Omental fat pad (tissue), 4 donors: Measurements from ENCODE around the gene NRCAM. TPM values are rescaled to one million over a fixed set of nuclear protein-coding genes. Genes with fewer than 3 reads are reported as not detected.

ENCODE experiments used
- ATAC-seq: fragments of 150-250 bp; one replicate; pipeline ENCODE4 v1.9.1; 2016; ENCODE audit warnings: mild to moderate bottlenecking, moderate library complexity; ENCODE audit not compliant: low FRiP score
- DNase-seq: peaks from one replicate; pipeline ENCODE4 v3.0.0-alpha.2; 2019; ENCODE audit warnings: low spot score
- total RNA-seq, 4 donors: library from RNA; depleted of rRNA; stranded (reverse); fragments of >200 nt; gene quantifications; one replicate each; pipeline ENCODE4 v1.1.0, GENCODE V29; 2016
- TF ChIP-seq, protein P1 (sequence below), 3 donors: fragments of 450-650 bp; IDR thresholded peaks; one replicate each; pipeline ENCODE4 v1.5.1; 2016 to 2017; ENCODE audit warnings: antibody characterized with exemption in 3 of 3, mild to moderate bottlenecking in 3 of 3, moderate library complexity in 2 of 3

The NRCAM gene
- total RNA-seq, 4 donors from 2014 or later, result 1.9 to 6.5 (median 4.6) TPM

DNA sequence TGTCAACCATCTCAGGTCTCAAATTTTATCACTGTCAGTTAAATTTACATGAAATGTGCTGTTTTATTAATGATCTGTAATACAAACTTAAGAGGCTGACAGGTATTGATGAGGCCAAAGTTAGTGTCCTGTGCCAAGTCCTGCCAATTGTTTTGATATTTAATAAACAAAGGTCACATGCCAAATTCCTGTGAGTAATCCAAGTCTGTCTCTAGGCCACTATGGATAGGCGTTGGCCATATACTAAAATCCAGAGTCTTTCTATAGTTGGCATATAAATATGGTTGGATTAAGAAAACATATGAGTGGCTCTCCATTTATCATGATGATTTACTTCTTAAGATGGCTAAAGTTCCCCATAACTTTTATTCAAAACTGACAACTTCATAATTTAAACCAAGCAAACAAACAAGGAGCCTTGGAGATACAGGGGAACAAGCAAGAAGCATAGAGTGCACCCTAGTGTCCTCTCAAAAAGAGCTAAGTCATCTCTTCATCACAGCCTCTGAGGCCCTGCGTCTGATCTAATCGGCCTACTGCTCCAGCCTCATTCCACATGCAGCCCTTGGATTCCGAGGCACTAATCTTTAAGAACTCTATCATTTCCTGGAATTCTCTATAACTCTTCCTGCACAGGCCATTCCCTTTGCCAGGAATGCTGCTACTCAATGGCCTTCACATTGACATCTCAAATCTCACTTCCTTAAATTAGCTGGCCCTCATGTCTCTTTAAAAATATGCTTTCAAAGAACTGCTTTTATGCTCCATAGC, 32.7 kb upstream of the NRCAM start:
- ATAC-seq (no peak), DNase-seq (no peak)
- TF ChIP-seq, protein P1, sequence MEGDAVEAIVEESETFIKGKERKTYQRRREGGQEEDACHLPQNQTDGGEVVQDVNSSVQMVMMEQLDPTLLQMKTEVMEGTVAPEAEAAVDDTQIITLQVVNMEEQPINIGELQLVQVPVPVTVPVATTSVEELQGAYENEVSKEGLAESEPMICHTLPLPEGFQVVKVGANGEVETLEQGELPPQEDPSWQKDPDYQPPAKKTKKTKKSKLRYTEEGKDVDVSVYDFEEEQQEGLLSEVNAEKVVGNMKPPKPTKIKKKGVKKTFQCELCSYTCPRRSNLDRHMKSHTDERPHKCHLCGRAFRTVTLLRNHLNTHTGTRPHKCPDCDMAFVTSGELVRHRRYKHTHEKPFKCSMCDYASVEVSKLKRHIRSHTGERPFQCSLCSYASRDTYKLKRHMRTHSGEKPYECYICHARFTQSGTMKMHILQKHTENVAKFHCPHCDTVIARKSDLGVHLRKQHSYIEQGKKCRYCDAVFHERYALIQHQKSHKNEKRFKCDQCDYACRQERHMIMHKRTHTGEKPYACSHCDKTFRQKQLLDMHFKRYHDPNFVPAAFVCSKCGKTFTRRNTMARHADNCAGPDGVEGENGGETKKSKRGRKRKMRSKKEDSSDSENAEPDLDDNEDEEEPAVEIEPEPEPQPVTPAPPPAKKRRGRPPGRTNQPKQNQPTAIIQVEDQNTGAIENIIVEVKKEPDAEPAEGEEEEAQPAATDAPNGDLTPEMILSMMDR (IDR thresholded peaks at IDR 0.05), result no peak

DNA sequence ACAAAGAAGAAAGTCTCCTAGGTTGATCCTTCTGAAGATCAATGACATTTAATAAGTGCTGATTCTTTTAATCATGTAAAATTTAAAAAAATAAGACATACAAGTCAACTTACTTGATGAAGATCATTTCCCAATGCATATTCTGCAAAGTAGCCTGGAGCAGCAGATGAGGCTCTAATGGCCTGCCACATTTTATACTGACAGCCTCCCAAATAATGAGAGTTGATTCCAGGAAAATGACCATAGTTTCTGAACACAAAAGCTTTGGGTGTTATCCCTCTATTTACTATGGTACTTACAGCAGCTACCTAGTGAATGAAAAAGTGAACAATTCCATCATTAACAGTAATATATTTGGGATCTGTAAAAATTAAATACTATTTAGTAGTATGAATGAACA, 31.4 kb upstream of the NRCAM start:
- no peak for DNase-seq
- TF ChIP-seq, protein P1 (IDR thresholded peaks at IDR 0.05), result no peak

DNA sequence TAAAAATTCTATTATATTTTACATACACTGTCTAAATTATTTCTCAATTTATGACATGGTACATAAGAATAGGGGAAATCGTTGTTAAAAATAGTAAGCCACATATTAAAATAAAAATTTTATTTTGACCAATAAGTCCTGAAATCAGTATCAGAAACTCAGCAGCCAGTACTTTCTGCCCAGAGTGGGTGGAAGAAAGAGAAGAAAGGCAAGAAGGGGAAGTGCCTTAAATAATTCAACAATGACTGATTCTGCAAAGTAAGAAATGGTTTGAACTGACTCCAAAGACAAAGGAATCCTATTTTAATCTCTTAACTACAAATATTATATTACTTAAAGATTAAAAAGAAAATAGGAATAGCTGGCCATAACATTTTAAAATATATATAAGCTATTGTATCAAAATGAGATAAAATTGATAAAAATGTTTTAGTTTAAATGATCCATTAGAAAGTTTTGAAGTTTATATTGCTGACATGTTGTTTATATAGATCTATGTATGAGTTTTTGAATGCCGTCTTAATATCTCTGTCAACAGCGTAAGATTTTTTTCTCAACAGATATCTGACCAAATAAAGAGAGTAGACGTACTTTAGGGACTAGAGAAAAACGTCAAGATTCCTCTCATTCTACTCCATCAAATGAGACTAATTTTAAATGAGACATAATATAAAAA, 30.2 kb upstream of the NRCAM start:
- TF ChIP-seq, protein P1 (IDR thresholded peaks at IDR 0.05), result no peak
- DNase-seq (no peak), ATAC-seq (no peak)

More for the DNA sequence above, 31.4 kb upstream of the NRCAM start:
- no peak for ATAC-seq

DNA sequence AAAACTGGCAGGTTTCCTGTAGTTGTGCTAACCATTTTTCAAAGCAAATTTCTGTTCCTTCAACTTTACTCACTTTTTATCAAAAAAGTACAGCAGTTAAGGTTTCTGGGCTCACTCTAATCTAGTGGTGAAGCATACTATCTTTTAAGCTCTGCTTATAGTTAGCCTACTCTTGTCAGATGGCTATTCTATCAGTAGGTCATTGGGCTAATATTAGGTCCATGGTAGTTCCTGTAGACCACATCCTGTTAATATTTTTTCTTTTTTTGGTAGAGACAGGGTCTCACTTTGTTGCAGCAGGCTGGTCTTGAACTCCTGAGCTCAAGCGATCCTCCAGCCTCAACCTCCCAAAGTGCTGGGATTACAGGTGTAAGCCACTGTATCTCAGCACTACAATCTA, 27.9 kb upstream of the NRCAM start:
- TF ChIP-seq, protein P1 (IDR thresholded peaks at IDR 0.05), result no peak
- DNase-seq, result no peak
- ATAC-seq, result no peak

DNA sequence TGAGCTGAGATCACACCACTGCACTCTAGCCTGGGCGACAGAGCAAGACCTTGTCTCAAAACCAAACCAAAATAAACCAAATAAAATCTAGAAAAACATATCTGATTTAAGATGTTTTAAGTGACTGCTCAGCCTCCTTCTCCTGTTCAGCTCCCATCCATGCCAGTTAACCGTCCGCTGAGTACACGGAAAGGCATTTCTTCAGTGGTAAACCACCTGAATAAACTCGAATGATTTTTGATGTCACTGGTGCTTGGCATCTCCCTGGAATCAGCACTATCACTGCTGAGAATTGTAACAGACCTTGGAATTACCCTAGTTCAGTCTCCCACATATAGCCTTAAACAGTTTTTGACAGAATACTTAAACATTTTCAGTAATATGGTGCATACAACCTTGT, 24.1 kb upstream of the NRCAM start:
- no peak for DNase-seq
- TF ChIP-seq, protein P1 (IDR thresholded peaks at IDR 0.05), result no peak
- ATAC-seq, result no peak

DNA sequence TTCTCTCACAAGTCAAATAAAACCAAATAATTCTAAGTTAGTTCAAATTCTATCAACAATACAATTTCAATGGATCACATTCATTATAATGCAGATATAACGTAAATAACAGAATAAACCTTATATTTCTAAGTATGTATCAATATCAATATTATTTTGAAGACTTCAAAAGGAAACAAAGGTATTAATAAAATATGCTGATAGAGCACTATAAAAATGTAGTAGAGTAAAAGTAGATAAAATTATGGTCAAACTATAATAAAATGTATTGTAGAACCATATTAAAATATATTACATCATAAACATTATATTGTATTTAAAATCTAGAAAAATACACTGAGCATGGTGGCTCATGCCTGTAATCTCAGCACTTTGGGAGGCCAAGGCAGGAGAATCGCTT, 23.5 kb upstream of the NRCAM start:
- no peak for ATAC-seq
- no peak for DNase-seq
- TF ChIP-seq, protein P1 (IDR thresholded peaks at IDR 0.05), result no peak

DNA sequence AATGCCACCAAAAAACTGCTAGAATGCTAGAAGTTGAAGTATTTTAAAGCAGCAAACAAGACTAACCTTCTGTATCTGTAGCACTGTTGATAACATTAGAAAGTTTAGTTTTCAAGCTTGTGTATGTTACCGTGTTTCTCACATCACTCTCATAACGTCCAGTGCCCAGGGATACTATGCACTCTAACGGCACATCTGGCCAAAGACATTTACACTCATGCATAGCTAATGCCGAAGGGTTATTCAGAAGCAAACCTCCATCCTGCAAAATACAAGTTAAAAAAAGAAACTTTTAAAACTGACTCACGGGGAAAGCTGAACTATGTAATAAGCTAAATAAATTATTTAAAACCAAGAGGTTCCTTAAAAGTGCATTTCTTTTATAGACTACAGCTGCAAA, 22.9 kb upstream of the NRCAM start:
- TF ChIP-seq, protein P1 (IDR thresholded peaks at IDR 0.05), result no peak
- ATAC-seq, result no peak
- no peak for DNase-seq
